HG03159 (cell line): ENCODE measurements around the gene SLC25A1.

Experiments used
- ATAC-seq: cut with Tn5 transposase; IDR thresholded peaks from one replicate; pipeline ENCODE4 v1.9.1; 2021; ENCODE audit warnings: mild to moderate bottlenecking, moderate library complexity; ENCODE audit not compliant: unreplicated experiment

Gene SLC25A1

GRCh38 chr22:19181786-19182471, 3.4 kb upstream of the SLC25A1 start:
- no peak for ATAC-seq

DNA sequence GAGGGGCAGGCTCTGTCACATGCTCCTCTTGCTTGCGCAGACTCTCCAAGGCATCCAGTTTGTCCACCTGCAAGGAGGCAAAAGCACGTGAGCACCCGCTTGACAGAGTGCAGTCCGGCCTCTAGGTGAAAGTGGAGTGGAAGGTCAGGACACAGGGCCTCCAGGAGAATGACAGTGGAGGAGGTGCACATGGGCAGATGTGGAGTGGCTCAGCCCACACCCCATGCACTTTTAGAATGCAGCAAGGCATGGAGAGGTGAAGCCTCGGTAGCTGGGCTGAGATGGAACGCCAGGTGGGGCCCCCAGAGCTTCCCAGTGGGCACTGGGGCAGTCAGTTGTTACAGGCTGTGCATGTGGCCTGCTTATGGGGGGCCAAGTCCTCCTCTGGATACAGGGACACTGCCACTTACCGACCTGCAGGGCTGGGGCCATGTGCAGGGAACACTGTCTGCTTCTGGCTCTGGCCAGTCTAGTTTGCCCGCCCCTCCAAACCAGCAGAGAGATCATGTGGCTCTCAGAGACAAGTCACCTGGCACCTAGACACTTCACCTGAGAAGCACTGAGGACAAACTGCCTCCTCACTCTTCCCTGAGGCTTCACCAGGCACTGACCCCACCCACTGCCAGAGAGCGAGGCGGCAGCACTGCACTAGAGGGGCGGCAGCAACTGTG, 2.3 kb upstream of the SLC25A1 start:
- no peak for ATAC-seq

DNA sequence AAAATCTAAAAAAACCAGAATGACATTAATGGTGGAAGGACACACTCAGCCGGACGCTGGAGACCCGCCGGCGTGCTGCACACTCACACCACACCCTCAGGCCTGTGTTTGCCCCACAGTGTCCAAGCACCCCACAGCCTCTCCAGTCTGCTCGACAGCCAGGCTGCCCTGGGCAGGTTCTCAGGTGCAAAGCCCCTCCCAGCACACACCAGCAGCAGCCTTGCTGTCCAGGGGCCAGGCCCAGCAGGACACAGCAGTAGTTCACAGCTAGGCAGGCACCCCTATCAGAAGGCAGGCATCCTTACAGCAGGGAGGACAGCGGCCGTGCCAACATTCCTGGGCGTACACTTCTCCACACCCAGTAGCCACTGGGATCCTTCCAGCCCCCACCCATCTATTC, 1.7 kb upstream of the SLC25A1 start:
- ATAC-seq = no peak

DNA sequence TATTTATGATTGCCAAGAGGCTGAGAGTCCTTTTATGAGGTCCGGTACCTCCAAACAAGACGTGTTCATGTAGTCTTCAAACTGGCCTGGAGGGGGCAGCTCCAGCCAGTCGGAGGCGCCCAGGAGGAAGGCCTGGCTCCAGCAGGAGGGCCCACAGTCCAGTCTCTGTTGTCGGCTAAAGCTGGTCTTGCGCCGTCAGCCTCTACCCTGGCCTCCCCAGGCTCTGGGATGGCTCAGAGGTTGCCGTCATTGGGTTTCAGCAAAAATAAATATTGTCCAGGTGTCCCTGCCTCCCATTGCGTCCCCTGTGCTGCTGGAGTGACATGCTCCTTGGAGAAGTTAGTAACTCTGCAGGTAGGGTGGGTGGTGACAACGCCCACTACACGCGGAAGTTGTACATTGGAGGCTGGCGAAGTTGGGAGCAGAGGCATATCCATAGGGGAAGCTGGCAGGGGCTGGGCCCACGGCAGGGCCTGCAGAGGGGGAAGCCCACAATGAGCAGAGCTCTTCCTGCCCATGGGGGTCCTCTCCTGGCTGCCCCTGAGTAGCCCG, 1.0 kb upstream of the SLC25A1 start:
- peak; percentile 29 for ATAC-seq

DNA sequence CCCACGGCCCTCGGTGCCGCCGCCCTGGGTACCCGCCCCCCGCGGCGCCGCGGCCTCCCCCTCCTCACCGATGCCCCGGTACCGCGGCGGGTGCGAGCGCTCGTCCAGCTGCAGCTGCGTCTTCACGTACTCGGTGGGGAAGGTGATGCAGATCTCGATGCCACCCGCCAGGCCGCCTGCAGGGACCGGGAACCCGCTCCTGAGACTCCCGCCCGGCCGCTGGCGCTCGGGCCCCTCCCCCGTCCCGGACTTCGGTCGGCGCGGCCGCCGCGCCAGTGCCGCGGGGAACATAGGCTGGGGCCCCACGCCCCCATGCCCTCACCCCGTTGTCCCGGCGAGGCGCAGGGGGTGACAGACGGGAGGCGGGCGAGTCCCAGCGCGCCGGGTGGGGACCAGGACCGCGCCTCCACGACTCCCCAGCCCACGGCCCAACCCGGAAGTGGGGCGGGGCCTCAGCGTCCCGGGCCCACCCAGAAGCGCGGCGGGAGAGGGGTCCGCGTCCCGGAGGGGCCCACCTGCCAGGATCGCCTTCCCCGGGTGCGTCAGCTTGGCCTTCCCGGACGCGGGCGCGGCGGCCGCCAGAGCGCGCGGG, 375 bp downstream of the SLC25A1 start:
- ATAC-seq = peak; percentile 26

GRCh38 chr22:19177164-19178064, 1.1 kb downstream of the SLC25A1 start:
- ATAC-seq = no peak

DNA sequence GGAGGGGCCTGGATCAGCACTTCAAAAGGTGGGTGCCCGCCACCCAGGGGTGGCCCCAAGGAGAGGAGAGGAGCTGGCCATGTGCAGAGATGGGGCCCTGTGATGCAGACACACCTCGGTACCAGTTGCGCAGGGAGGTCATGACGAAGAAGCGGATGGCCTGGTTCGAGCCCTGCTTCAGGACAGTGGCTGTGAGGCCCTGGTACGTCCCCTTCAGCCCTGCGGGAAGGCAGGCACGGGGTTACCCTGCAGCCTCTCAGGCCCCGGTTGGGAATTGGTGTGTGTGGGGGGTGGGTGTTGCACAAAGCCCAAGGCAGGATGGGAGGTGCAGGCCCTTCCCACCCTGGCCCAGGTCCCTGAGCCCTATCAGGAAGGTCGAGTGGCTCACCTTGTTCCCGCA, 1.8 kb downstream of the SLC25A1 start:
- no peak for ATAC-seq

- no peak for ATAC-seq
Measured at GRCh38 chr22:19176175-19176643, 2.3 kb downstream of the SLC25A1 start.

DNA sequence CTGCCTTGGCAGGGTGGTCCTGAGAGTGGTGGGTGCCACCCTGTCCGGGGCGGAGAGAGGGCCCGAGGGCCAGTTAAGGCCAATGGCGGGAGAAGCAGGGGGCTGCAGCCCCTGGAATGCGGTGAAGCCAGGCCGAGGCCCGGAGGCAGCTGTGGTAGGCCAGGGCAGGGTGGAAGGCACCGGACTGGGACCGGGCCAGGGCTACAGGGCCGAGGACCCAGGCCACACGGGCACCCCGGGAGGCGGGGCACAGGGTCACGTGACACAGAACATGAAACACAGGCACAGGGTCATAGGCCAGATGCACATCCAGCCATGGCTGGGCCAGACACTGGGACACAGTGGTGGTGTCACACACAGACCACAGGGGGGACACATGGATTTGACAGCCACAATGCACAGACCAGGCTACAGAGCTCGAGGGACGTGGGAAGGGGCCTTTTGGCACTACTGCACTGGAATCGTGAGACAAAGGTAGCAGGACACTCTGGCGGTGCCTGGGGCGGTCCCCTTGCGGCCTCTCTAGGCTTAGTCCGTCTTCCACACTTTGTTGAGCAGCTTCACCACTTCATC, 2.8 kb downstream of the SLC25A1 start:
- no peak for ATAC-seq

- ATAC-seq = no peak
Measured at GRCh38 chr22:19175026-19175601, 3.4 kb downstream of the SLC25A1 start.

- no peak for ATAC-seq
Measured at GRCh38 chr22:19174106-19175025, 4.2 kb downstream of the SLC25A1 start.

- ATAC-seq = no peak
Measured at GRCh38 chr22:19173047-19174035, 5.2 kb downstream of the SLC25A1 start.

DNA sequence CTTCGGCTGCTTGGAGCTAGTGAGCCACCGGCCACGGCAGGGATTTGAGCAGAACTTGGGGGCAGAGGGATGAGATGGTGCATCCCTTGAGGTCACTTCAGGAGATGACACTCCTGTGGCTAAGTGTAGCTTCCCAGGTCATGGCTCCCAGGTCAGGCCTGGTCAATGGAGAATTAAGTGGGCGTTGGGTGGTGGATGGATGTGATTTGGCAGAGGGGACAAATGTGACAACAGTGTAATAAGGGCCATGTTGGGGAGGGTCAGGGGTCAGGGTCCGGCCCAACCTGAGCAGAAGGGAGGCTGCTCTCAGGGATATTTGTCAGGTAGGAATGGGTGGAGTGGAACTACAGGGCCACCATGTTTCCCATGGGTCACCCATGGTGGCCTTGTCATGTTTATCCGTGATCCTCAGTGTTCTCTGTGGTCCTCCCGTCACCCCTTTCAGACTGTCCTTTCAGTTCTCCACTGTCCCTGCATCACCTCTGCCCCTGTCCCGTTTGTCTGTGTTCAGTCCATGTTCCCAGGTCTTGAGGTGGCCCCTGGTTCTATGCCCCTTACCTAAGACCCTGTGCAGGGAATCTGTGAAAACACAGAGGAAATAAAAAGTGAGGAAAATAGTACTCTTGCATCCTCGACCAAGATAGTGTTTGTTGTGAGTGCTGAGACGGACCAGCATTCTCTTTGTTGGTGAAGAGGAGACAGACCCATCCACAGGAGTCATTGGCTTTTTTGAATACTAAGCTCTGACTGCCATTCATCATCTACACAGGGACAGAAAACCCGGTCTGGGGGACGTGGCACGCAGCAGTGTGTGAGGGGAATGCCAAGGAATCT, 6.1 kb downstream of the SLC25A1 start:
- ATAC-seq = no peak

- ATAC-seq = no peak
Measured at GRCh38 chr22:19169947-19170318, 8.6 kb downstream of the SLC25A1 start.

- no peak for ATAC-seq
Measured at GRCh38 chr22:19169002-19169946, 9.3 kb downstream of the SLC25A1 start.
